Adipose tissue (tissue), 3 donors: ENCODE data around the gene SH3GL1. TPM values are rescaled to one million over a fixed set of nuclear protein-coding genes. Genes with fewer than 3 reads are reported as not detected.

Experiments
- H3K27ac ChIP-seq: one replicate; pipeline ENCODE4 v1.5.1; 2013; ENCODE audit warnings: low read depth, low read length
- WGBS, 3 donors: extraction: QIAGEN DNeasy Blood & Tissue Kit; methylation state at CpG; one replicate each; pipeline ENCODE4 v1.1.7; 2013; 5-methylcytosine and 5-hydroxymethylcytosine counted together
- polyA plus RNA-seq, 3 donors: library from polyadenylated mRNA; stranded (reverse); fragments of 200-250 nt; gene quantifications; one replicate each; pipeline ENCODE4 v1.2.3, GENCODE V29; 2013
- donor health status: healthy with polysubstance abuse.
- donor health status: Bipolar disorder and iron deficiency.
- donor health status: healthy.

SH3GL1 gene
- polyA plus RNA-seq, 3 donors = 33.2 to 87.8 (median 74.0) TPM

DNA sequence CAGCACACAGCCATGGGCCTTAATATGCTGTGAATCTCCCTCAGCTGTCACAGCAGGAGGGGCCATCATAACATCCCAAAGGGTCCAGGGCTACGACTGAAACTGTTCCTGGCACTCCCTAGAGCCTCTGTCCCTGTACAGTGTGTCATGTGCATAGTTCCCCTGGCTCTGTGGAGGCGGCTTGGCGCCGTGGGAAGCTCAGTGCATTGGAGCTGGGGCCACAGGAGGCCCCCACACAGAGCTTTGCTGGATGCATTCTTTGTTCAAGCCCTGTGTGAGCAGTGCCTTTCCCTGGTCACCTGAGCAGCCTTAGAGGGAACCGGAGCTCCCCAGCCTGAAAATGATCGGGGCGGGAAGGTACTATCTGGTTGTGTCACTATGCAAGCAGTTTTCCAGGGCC lies 35.9 kb upstream of the SH3GL1 start:
- 90 to 95% (median 93%) methylated on average over 7 of the region's 7 CpGs for WGBS, 3 donors
- H3K27ac ChIP-seq = no peak overlapping the region

- H3K27ac ChIP-seq = no peak overlapping the region
- 93 to 95% (median 93%) methylated on average over 9 of the region's 9 CpGs for WGBS, 3 donors
Measured at GRCh38 chr19:4434391-4434790, 34.0 kb upstream of the SH3GL1 start.

- WGBS, 3 donors = 94 to 96% (median 95%) methylated on average over 28 of the region's 28 CpGs
- no peak overlapping the region for H3K27ac ChIP-seq
Measured at GRCh38 chr19:4432918-4433506, 32.7 kb upstream of the SH3GL1 start.

DNA sequence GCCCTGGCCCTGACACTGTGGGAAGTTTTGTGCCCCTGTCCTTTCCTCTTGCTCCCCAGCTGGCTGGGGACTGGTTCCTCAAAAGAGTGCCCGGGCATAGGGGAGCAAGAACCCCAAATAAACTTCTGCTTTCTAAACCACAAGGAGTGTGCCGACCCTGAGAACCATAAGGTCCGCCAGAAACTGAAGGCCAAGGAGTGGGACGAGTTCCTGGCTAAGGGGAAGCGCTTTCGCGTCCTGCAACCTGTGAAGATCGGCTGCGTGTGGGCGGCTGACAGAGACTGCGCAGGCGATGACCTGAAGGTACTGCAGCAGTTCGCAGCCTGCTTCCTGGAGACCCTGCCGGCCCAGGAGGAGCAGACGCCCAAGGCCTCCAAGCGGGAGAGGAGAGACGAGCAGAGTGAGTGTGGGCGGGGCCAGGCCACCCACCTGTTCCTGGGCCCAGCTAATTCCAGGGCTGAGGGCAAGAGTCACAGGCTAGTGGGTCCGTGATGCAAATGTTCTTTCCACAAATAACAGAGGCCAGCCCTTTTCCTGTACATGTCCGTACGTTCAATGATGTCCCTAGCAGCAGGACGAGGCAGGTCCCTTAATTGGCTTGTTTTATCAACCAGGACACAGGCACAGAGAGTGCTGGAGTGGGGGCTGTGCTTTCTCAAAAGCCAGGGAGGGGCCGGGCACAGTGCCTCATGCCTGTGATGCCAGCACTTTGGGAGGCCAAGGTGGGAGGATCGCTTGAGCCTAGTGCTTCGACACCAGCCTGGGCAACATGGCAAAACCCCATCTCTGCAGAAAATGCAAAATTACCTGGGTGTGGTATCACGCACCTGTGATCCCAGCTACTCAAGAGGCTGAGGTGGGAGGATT lies 31.7 kb upstream of the SH3GL1 start:
- 68 to 89% (median 71%) methylated on average over 26 of the region's 26 CpGs for WGBS, 3 donors
- H3K27ac ChIP-seq = no peak overlapping the region

DNA sequence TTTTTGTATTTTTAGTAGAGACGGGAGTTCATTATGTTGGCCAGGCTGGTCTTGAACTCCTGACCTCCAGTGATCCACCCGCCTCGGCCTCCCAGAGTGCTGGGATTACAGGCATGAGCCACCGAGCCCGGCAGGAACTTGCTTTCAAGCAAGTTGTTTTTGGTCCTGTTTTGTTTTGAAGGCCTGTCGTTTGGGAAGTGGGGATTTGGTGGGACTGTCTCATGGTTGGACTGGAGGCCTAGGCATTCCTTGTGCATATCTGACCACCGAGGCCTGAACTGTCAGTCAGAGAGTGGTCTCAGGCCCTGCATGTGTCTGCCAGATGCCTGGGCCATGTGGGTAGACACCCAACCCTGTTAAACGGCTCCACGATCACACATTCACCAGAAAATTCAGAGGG lies 30.9 kb upstream of the SH3GL1 start:
- no peak overlapping the region for H3K27ac ChIP-seq
- 72 to 93% (median 75%) methylated on average over 9 of the region's 9 CpGs for WGBS, 3 donors

- WGBS, 3 donors = 68 to 93% (median 70%) methylated on average over 12 of the region's 12 CpGs
- H3K27ac ChIP-seq = no peak overlapping the region
Measured at GRCh38 chr19:4430760-4431159, 30.4 kb upstream of the SH3GL1 start.

- no peak overlapping the region for H3K27ac ChIP-seq
- WGBS, 3 donors = 85 to 90% (median 88%) methylated on average over 12 of the region's 12 CpGs
Measured at GRCh38 chr19:4429771-4430171, 29.4 kb upstream of the SH3GL1 start.

DNA sequence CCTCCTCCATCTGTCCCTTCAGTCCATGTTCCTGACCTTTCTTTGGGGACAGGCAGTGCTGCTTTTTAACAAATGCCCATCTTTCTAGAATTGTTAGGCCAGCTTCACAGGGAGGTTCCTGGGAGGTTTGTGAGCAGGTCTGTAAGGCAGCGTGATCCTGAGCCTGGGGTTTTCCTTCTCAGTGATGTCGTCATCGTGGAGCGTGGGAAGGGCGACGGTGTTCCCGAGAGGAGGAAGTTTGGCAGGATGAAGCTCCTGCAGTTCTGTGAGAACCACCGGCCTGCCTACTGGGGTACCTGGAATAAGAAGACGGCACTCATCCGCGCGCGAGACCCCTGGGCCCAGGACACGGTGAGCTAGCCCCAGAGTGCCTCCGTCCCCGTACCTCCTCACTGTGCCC lies 28.9 kb upstream of the SH3GL1 start:
- H3K27ac ChIP-seq = no peak overlapping the region
- 80 to 89% (median 83%) methylated on average over 16 of the region's 16 CpGs for WGBS, 3 donors

- H3K27ac ChIP-seq = no peak overlapping the region
- WGBS, 3 donors = 94 to 95% (median 94%) methylated on average over 20 of the region's 20 CpGs
Measured at GRCh38 chr19:4428326-4428975, 28.1 kb upstream of the SH3GL1 start.

- H3K27ac ChIP-seq = no peak overlapping the region
- WGBS, 3 donors = 92 to 98% (median 94%) methylated on average over 6 of the region's 6 CpGs
Measured at GRCh38 chr19:4425537-4425936, 25.2 kb upstream of the SH3GL1 start.

DNA sequence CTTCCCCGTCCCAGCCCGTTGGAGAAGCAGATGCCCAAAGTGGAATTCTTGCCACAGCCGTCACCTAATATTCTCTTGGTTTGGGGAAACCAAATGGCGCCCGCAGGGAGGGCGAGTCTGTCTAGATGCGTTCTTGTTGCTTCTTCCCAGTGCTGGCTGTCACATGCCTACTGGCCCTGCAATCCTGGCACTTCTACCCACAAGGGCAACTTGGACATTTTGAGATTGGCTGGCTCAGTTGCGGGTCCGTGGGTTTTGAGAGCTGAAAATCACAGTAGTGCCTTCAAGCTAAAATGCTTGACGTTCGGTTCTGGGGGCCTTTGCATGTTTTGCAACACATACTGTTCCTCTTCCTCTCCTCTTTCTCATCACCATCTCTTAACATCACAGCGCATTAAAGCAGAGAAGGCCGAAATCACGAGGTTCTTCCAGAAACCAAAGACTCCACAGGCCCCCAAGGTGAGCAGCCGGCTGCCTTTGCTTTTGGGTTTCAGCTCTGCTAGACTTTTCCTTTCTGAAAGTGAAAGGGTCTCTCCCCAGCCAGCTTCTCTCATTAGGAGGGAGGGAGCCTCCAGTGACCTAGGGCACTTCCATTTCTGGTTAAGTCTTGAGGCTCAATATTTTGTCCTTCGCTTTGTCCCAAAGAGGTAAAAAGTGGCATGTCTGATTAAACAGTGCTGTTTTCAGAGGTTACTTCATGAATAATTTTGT lies 23.2 kb upstream of the SH3GL1 start:
- H3K27ac ChIP-seq = no peak overlapping the region
- 89 to 92% (median 92%) methylated on average over 16 of the region's 16 CpGs for WGBS, 3 donors

GRCh38 chr19:4416268-4416667 lies 15.9 kb upstream of the SH3GL1 start:
- no peak overlapping the region for H3K27ac ChIP-seq
- WGBS, 3 donors = 93 to 94% (median 93%) methylated on average over 9 of the region's 9 CpGs

GRCh38 chr19:4415352-4415751 lies 15.0 kb upstream of the SH3GL1 start:
- no peak overlapping the region for H3K27ac ChIP-seq
- WGBS, 3 donors = 65 to 71% (median 66%) methylated on average over 10 of the region's 10 CpGs

DNA sequence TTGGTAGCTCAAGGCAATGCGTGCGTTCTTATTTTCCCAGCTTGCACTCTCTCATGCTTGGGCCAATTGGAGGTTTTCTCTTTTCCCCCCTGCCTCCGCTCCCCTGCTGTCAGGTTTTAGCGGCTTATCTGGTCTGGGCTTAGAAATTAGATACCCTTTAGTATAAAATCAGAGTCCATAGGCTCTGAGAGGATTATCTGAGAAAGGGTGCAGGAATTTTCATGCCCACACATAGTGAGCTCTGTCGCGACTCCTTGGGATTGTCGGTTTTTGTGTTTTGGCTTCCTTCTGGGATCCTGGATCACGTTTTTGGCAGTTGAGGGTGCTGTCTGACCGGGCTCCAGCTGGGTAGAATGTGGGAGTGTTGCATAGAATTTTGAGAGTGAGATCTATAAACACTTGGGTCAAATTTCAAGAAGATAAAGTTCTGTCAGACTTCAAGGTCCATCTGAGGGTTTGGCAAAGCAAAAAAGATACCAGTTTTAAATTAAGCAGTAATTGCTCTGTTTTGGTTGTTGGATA lies 14.5 kb upstream of the SH3GL1 start:
- 32 to 64% (median 59%) methylated on average over 9 of the region's 9 CpGs for WGBS, 3 donors
- H3K27ac ChIP-seq = no peak overlapping the region

- 83 to 86% (median 84%) methylated on average over 7 of the region's 7 CpGs for WGBS, 3 donors
- no peak overlapping the region for H3K27ac ChIP-seq
Measured at GRCh38 chr19:4414144-4414799, 13.9 kb upstream of the SH3GL1 start.

DNA sequence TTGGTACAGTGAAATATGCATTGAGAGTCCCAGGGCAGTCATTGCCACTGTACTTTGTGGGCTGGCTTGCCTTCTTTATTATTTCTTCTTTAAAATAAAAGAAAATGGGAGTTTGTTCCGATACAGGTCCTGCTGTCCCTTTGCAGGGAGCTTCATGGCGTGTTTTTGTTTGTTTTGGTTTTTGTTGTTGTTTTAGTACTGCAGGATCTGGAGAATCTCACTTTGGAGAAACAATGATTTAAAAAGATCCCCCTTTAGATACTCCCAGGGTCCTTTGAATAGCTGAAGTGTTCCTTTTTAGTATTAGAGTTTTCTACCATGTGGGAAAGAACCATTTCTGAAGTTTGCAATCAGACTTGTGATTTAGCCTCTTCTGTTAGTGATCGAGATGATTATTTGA lies 13.2 kb upstream of the SH3GL1 start:
- WGBS, 3 donors = 93 to 97% (median 95%) methylated on average over 3 of the region's 3 CpGs
- H3K27ac ChIP-seq = no peak overlapping the region

DNA sequence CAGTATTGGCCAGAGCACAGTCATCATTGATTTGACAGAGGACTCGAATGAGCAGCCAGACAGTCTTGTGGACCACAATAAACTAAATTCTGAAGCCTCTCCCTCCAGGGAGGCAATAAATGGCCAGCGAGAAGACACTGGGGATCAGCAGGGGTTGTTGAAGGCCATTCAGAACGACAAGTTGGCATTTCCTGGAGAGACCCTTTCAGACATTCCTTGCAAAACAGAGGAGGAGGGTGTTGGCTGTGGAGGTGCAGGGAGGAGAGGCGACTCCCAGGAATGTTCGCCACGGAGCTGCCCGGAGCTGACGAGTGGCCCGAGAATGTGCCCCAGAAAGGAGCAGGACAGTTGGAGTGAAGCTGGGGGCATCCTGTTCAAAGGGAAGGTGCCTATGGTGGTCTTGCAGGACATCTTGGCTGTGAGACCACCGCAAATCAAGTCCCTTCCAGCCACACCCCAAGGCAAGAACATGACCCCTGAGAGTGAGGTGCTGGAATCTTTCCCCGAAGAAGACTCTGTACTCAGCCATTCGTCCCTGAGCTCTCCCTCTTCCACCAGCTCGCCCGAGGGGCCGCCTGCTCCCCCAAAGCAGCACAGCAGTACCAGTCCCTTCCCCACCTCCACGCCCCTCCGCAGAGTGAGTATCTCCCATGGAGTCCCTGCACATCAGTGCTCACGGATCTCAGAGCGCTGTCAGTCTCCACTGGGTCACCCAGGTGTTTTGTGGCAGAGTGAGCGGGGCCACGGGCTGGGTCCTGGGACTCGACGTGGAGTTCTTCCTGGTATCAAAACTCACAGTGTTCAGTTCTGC lies 9.0 kb upstream of the SH3GL1 start:
- H3K27ac ChIP-seq = no peak overlapping the region
- WGBS, 3 donors = 91 to 92% (median 92%) methylated on average over 23 of the region's 23 CpGs
